HTR-8/SVneo (cell line): ENCODE results near the gene TMEM212.

Source experiments
- DNase-seq: peaks from one replicate; pipeline ENCODE4 v3.0.0; 2011; ENCODE audit warnings: low spot score, mixed read lengths; ENCODE audit not compliant: insufficient read length
- FAIRE-seq: peaks from 2 replicates; lab custom pipeline; 2011; peaks lifted over from hg19 to GRCh38; lab: Jason Lieb, UNC

TMEM212 gene

DNA sequence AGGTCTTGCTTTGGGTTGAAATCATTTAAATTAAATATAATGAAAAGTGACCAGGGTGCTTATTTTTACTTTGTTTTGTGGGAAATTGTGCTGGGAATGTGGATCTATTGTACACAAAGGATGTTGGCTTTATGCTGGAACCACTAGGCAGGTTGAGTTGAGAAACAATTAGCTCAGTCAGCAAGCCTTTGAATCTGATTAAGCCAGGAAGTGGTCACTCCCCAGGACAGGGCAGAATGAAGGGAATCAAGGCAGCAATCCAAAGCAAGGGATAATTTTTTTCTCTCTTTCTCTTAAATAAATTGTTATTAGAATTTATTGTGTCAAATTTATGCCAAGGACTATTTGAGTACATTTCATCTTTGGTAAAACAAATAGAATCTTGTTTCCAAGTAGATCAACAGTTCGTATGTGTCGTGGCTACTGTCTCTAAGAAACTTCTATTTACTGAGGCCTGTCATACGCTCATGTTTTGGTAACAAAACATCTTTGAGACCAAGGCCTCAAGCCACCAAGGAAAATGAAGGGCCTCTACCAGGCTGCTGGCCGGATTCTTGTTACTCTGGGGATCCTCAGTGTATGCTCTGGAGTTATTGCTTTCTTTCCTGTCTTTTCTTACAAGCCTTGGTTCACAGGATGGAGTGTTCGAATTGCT lies at the start of gene TMEM212:
TSS of gene TMEM212 (plus strand) at position 486 of the 655 bp plus-strand sequence. CDS start at position 521, 35 bp downstream.
- DNase-seq: no peak
- FAIRE-seq: no peak

DNA sequence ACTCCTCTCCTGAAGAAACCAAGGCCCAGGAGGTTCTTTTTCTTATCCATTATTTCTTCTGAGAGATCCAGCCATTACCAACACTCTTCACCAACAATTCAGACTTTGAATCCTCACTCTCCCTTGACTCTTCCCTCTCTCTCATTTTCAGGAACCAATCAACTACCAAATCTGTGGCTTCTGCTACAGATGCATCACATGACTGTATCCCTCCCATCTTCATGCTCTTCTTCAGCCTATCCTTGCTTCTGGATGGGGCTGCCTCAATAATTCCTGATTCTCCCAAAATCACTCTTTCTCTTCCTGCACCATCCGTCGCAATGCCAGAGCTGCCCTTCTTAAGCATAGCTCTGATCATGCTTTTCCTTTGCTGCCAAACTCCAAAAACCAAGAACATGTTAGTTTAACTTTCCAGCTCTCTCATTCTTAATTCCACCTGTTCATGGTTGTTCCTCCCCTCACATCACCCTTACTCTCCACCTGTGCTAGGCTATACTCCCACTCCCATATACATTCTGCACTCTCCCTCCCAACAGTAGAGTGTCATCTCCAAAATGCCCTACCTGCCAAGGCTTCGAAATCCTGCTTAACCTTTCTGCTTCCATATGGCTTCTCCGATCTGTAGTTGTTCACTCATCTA lies 46.4 kb upstream of the TMEM212 start:
- no peak for FAIRE-seq
- no peak for DNase-seq

- FAIRE-seq (no peak), DNase-seq (no peak)
These were observed 45.9 kb upstream of the TMEM212 start for GRCh38 chr3:171797265-171797679.

DNA sequence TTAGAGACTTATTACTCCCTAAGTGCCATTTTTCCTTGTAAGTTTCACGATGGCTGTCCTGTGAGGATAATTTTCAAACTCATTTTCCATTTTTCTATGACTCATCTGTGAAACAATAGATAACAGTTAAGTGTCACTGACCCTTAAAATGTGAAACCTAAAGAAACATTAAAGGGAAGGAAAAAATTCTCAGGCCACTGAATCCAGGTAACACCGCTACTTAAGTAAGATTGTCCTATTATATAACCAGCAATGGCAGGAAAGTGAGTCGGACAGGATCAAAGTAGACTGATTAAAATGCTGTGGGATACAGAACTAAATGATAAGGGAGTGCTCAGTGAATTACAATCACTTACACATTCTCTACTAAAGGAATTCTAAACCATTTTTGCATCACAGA lies 45.3 kb upstream of the TMEM212 start:
- DNase-seq (no peak), FAIRE-seq (no peak)

DNA sequence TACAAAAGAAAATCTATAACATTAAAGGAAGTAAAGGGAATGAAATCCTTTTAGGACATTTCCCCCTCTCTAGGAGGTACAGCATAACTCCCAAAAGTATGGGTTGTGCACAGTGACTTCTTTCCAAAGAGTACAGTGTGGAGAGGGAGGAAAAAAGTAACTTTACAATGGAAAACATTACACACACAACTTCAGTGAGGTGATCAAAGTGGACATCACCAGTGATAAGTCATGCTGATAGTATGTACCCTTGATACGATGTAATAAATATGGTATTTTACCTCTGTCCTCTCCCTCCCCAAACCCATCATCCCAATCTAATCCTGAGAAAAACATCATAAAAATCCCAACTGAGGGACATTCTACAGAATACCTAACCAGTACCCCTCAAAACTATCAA lies 43.6 kb upstream of the TMEM212 start:
- FAIRE-seq: no peak

GRCh38 chr3:171801738-171802589 lies 41.2 kb upstream of the TMEM212 start:
- FAIRE-seq (no peak), DNase-seq (no peak)

More for the DNA sequence above, 43.6 kb upstream of the TMEM212 start:
- DNase-seq: no peak

DNA sequence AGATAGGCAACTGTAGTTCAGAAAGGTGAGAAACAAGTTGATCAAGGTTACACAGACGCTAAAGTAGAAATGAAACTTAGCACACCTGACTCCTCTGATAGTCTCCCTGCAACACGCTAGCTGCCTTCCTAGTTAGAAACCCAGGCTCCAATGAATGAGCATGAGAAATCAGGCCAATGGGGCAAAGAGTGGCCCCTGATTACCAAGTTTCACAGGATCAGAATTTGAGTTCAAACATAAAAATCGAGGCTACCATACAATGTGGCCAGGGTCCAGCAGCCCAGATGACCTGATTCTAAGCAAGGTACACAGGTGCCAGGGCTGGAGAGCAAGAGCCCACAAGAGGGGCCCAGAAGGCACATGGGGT lies 40.6 kb upstream of the TMEM212 start:
- FAIRE-seq (no peak), DNase-seq (no peak)

GRCh38 chr3:171803044-171803443 lies 40.1 kb upstream of the TMEM212 start:
- no peak for FAIRE-seq
- no peak for DNase-seq

GRCh38 chr3:171804618-171805389 lies 38.3 kb upstream of the TMEM212 start:
- no peak for DNase-seq
- no peak for FAIRE-seq

- no peak for DNase-seq
- no peak for FAIRE-seq
These were observed 37.5 kb upstream of the TMEM212 start for GRCh38 chr3:171805687-171806086.

- no peak for FAIRE-seq
- DNase-seq: no peak
These were observed 36.7 kb upstream of the TMEM212 start for GRCh38 chr3:171806200-171807128.

- FAIRE-seq: no peak
- DNase-seq: no peak
These were observed 35.9 kb upstream of the TMEM212 start for GRCh38 chr3:171807129-171807675.

- no peak for DNase-seq
- no peak for FAIRE-seq
These were observed 35.3 kb upstream of the TMEM212 start for GRCh38 chr3:171807806-171808205.

DNA sequence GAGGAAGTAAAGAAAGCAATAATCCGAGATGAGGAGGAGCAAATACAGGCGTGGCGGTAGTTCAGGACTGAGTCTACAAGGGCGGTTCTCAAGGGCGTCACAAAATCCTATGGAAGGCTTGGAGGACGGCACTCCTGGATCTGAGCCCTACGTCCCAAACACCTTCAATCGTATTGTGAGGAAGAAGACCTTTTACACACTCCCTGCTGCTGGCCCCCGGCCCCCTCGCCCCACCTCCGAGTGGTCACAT lies 33.6 kb upstream of the TMEM212 start:
- DNase-seq (peak; percentile 58), FAIRE-seq (no peak)

DNA sequence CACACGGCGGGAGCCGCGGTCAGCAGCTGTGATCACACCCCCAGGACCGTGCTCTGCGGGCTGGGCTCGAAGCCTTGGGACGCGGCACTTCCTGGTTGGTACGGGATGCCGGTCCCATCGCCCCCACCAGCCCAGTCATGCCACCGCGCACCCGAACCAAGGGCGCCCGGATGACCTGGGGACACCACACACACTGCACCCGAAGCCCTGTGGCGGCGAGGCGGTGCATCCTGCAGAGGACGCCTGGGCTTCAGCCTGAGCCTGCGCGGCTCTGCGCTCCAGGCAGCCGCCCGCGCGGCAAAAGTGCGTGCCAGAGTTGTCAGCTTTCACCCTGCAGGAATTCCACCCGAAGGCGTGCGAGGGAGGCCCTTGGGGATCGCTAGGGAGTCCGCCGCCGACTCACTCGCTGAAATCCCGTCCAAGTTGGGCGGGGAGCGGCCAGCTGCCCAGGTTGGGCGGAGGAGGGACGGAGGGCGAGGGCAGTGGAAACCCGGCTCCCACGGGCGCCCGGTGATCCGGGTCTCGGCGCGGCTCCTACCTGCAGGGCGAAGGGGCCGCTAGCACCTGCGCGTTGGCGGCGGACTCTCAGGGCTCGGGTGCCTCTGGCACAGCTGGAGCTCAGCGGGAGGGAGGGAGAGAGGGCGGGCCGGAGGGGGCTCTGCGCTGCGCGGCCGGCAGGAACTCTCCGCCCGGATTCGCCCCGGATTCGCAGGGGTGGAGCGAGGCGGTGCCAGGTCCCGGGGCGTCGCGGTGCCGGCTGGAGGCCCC lies 33.1 kb upstream of the TMEM212 start, which contains the start of gene PLD1:
TSS of gene PLD1 (minus strand) at position 623 of the 768 bp plus-strand sequence. CDS start 72,432 bp downstream, outside the sequence.
- FAIRE-seq (peak; percentile 57), DNase-seq (peak; percentile 71)

- DNase-seq: no peak
These were observed 32.4 kb upstream of the TMEM212 start for GRCh38 chr3:171810629-171811294.

DNA sequence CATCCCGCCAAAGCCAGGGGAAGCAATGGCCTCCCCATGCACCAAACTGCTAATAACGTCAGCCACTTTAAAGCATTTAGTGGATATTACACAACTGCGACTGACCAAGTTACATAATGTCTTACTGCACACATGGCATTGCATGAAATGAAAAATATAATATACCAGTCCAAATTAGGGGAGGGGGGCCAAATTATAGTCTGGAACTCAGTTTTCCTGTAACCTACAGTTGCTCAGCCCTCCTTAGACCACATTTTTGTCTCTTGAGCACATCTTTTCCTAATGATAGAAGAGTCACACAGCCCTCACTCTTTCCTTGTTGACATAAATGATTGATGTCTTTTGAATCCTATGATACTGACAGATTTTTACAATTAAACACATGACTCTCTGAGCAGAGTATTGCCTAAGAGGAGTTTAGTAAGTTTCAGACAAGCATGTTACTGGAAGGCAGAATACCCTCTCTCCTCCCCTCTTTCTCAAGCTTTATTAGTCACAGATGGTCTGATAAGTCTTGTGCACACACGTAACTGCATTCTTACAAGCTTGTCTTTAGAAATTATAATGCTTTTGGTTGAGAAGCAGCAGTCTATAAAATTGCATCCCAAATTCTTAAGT lies 31.7 kb upstream of the TMEM212 start:
- FAIRE-seq (peak; percentile 75), DNase-seq (peak; percentile 74)

More at GRCh38 chr3:171810629-171811294, 32.4 kb upstream of the TMEM212 start:
- no peak for FAIRE-seq
